ENCODE data around the gene PIBF1.
A peak's percentile ranks its signal among the peaks of the same experiment; 100 is the strongest.

PIBF1 gene

GRCh38 chr13:72983085-72983768 lies 201.3 kb downstream of the PIBF1 start:
- Mint-ChIP-seq H3K36me3 (ENCODE audit: low read depth) (no peaks in the 10 kb centered on the region), H3K4me3 (no peak overlapping the region), H3K27ac (no peak overlapping the region), H3K27me3 (no peaks in the 10 kb centered on the region), H3K4me1 (ENCODE audit: low read depth) (no peaks in the 10 kb centered on the region), H3K9me3 (no peaks in the 10 kb centered on the region)
- intact Hi-C loops (cut with micrococcal nuclease): no loop called here

- Mint-ChIP-seq H3K36me3 (ENCODE audit: low read depth) (no peaks in the 10 kb centered on the region), H3K27ac (no peak overlapping the region), H3K4me3 (no peak overlapping the region), H3K9me3 (no peaks in the 10 kb centered on the region), H3K27me3 (no peaks in the 10 kb centered on the region), H3K4me1 (ENCODE audit: low read depth) (peaks cover 5% of the 10 kb centered on the region)
- intact Hi-C loops (cut with micrococcal nuclease): no loop called here
Observed at GRCh38 chr13:72985610-72986009, 203.7 kb downstream of the PIBF1 start.

DNA sequence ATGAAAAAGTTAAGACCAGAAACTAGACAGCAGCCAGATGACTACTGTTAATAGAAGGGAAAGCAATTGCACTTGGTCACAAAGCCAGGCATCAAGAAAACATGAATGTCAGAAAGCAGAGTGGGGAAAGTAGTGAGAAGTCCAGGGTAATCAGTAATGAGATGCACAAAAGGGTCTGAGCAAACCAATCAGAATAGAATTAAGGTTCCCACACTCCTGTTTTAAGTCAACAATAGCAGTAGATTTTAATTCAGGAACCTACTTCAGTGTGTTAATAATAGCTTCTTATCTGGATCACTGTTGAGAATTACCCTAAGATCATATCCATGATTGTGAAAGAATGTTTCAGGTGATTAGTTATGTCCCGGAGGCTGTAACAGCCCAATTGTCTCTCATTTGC lies 204.3 kb downstream of the PIBF1 start:
- H3K36me3 Mint-ChIP-seq (ENCODE audit: low read depth): no peaks in the 10 kb centered on the region
- H3K4me1 Mint-ChIP-seq (ENCODE audit: low read depth): peaks cover 5% of the 10 kb centered on the region
- H3K27me3 Mint-ChIP-seq: no peaks in the 10 kb centered on the region
- no peaks in the 10 kb centered on the region for H3K9me3 Mint-ChIP-seq
- H3K4me3 Mint-ChIP-seq: no peak overlapping the region
- intact Hi-C loops (cut with micrococcal nuclease): no loop called here
- H3K27ac Mint-ChIP-seq: no peak overlapping the region

GRCh38 chr13:72990953-72991352 lies 209.0 kb downstream of the PIBF1 start:
- intact Hi-C loops (cut with micrococcal nuclease): no loop called here
- Mint-ChIP-seq H3K27me3 (no peaks in the 10 kb centered on the region), H3K4me3 (no peak overlapping the region), H3K27ac (no peak overlapping the region), H3K4me1 (ENCODE audit: low read depth) (peaks cover 5% of the 10 kb centered on the region), H3K9me3 (no peaks in the 10 kb centered on the region), H3K36me3 (ENCODE audit: low read depth) (peaks cover 6% of the 10 kb centered on the region)

DNA sequence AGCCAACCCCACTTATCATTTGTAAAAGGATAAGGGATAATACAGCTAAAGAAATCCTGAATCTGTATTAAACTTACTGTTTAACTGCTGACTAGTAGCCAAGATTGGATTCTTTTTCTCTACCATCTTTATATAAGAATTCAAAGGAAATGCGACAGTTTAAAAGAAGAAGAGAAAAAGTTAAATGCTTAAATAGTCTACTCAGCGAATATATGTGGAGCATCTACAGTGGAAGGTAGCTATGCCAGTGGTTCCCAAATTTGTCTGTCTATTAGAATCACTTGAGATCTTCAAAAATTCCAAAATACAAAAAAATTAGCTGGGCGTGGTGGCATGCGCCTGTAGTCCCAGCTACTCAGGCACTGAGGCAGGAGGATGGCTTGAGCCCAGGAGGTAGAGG lies 216.1 kb downstream of the PIBF1 start:
- H3K27ac Mint-ChIP-seq: peak overlapping the region; percentile 61
- H3K4me3 Mint-ChIP-seq: no peak overlapping the region
- intact Hi-C loops (cut with micrococcal nuclease): no loop called here
- peaks cover 10% of the 10 kb centered on the region for H3K4me1 Mint-ChIP-seq (ENCODE audit: low read depth)
- no peaks in the 10 kb centered on the region for H3K9me3 Mint-ChIP-seq
- peaks cover 15% of the 10 kb centered on the region for H3K36me3 Mint-ChIP-seq (ENCODE audit: low read depth)
- H3K27me3 Mint-ChIP-seq: no peaks in the 10 kb centered on the region

DNA sequence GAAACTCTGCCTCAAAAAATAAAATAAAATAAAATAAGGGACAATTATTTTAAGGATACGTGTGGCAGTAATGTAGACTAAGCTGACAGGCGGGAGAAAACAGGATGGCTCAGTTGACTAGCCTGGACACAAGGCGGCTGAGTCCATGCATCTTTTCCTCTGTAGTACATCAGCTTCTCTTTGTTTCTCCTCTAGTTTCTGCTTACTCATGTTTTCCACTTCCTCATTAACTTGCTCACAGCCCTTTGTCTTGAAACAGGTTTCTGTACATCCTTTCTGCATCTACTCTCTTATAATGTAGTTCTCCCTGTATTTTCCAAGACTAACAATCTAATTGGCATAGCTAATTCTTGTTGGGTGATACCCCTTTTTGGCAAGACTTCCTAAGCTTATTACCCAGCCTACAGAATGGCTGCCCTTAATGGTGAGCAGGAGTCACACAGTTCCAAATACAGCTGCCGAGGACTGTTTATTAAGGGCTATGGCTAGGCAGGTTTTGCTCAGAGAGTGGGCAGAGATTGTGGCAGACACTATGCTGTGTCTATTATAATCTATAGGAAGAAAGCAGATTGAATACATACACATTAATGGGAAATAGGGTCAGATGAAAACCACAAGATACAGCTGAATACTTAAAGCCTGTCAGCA lies 218.2 kb downstream of the PIBF1 start:
- intact Hi-C loops (cut with micrococcal nuclease): no loop called here
- H3K4me3 Mint-ChIP-seq: peak overlapping the region; percentile 24
- H3K36me3 Mint-ChIP-seq (ENCODE audit: low read depth): peaks cover 34% of the 10 kb centered on the region
- H3K9me3 Mint-ChIP-seq: no peaks in the 10 kb centered on the region
- H3K27ac Mint-ChIP-seq: peak overlapping the region; percentile 57
- peaks cover 10% of the 10 kb centered on the region for H3K4me1 Mint-ChIP-seq (ENCODE audit: low read depth)
- H3K27me3 Mint-ChIP-seq: no peaks in the 10 kb centered on the region

DNA sequence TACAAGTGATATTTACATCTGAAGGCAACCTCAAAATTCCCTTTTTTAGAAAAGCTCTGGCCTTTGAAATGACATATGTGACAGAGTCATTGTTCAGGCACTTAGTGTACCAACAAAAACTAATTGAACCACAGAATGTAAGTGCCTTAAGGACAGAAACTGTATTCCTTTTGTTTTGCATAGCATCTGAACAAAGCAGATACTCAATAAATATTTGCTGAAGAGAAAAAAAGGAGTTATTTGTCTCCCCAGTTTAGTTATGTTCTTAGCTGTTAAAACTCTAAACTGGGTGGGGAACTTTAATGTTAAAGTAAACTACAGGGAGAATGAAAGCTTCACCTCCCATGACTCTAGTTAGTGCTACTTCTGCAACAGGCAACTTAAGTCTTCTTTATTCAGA lies 220.0 kb downstream of the PIBF1 start:
- H3K4me3 Mint-ChIP-seq: no peak overlapping the region
- H3K9me3 Mint-ChIP-seq: no peaks in the 10 kb centered on the region
- intact Hi-C loops (cut with micrococcal nuclease): no loop called here
- no peak overlapping the region for H3K27ac Mint-ChIP-seq
- no peaks in the 10 kb centered on the region for H3K27me3 Mint-ChIP-seq
- H3K4me1 Mint-ChIP-seq (ENCODE audit: low read depth): peaks cover 10% of the 10 kb centered on the region
- peaks cover 34% of the 10 kb centered on the region for H3K36me3 Mint-ChIP-seq (ENCODE audit: low read depth)

DNA sequence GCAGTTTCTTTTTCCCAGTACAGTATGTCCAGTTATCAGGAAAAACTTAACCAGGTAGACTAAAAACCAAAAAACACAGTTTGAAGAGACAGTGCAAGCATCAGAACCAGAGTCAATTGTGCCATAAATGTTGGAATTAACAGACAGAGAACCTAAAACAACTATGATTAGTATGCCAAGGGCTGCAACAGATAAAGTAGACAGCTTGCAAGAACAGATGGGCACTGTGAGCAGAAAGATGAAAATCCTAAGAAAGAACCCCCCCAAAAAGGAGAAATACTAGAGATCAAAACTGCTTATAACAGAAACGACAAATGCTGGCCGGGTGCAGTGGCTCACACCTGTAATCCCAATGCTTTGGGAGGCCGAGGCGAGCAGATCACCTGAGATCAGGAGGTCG lies 229.8 kb downstream of the PIBF1 start:
- Mint-ChIP-seq H3K4me3 (no peak overlapping the region), H3K9me3 (no peaks in the 10 kb centered on the region), H3K36me3 (ENCODE audit: low read depth) (peaks cover 28% of the 10 kb centered on the region), H3K4me1 (ENCODE audit: low read depth) (no peaks in the 10 kb centered on the region), H3K27me3 (no peaks in the 10 kb centered on the region), H3K27ac (no peak overlapping the region)
- intact Hi-C loops (cut with micrococcal nuclease): no loop called here

DNA sequence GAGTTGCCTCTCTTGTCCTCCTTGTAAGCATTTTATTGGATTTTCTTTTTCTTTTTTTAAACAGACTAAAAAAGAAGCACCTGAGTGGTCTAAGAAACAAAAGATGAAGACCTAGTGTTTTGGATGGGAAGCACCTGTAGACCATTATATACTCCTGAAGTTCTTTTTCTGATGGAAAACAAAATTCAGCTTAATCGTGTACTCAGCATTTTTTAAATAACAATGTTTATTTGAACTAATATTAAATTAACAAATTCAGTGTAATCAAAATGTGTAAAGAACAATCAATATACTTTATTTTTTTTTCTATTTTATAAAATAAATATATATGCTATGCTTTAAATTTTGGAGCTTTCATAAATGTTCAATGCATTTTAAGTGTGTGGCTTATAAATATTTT lies 233.9 kb downstream of the PIBF1 start:
- Mint-ChIP-seq H3K36me3 (ENCODE audit: low read depth) (peaks cover 46% of the 10 kb centered on the region), H3K27me3 (no peaks in the 10 kb centered on the region), H3K9me3 (no peaks in the 10 kb centered on the region), H3K4me1 (ENCODE audit: low read depth) (no peaks in the 10 kb centered on the region), H3K27ac (no peak overlapping the region), H3K4me3 (no peak overlapping the region)
- intact Hi-C loops (cut with micrococcal nuclease): no loop called here

GRCh38 chr13:73018336-73018735 lies 236.4 kb downstream of the PIBF1 start:
- Mint-ChIP-seq H3K27me3 (no peaks in the 10 kb centered on the region), H3K36me3 (ENCODE audit: low read depth) (peaks cover 26% of the 10 kb centered on the region), H3K9me3 (no peaks in the 10 kb centered on the region), H3K4me1 (ENCODE audit: low read depth) (no peaks in the 10 kb centered on the region), H3K4me3 (no peak overlapping the region), H3K27ac (no peak overlapping the region)
- intact Hi-C loops (cut with micrococcal nuclease): no loop called here

GRCh38 chr13:73025217-73026012 lies 243.5 kb downstream of the PIBF1 start:
- H3K9me3 Mint-ChIP-seq: no peaks in the 10 kb centered on the region
- no peak overlapping the region for H3K4me3 Mint-ChIP-seq
- H3K27me3 Mint-ChIP-seq: no peaks in the 10 kb centered on the region
- H3K27ac Mint-ChIP-seq: no peak overlapping the region
- H3K4me1 Mint-ChIP-seq (ENCODE audit: low read depth): no peaks in the 10 kb centered on the region
- intact Hi-C loops (cut with micrococcal nuclease): no loop called here
- peaks cover 6% of the 10 kb centered on the region for H3K36me3 Mint-ChIP-seq (ENCODE audit: low read depth)

DNA sequence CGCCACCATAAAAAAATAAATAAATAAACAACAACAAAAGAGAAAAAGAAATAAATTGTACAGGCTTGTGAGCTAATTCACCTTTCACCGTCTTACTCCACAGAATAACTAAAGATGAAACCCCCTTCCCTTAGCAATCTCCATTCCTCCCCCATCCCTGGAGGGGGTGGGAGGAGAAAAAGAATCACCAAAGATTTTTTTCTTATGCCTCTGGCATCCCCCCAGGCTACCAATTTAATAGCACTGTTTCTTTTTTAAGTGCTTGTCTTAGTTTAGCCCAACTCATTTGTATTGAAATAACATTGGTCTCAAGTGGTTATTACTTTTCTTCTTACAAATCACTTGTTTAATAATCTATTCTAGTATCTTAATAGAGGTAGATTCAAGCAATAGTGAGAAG lies 253.0 kb downstream of the PIBF1 start:
- Mint-ChIP-seq H3K27me3 (no peaks in the 10 kb centered on the region), H3K27ac (no peak overlapping the region), H3K4me1 (ENCODE audit: low read depth) (no peaks in the 10 kb centered on the region), H3K4me3 (no peak overlapping the region), H3K9me3 (no peaks in the 10 kb centered on the region), H3K36me3 (ENCODE audit: low read depth) (no peaks in the 10 kb centered on the region)
- intact Hi-C loops (cut with micrococcal nuclease): no loop called here

DNA sequence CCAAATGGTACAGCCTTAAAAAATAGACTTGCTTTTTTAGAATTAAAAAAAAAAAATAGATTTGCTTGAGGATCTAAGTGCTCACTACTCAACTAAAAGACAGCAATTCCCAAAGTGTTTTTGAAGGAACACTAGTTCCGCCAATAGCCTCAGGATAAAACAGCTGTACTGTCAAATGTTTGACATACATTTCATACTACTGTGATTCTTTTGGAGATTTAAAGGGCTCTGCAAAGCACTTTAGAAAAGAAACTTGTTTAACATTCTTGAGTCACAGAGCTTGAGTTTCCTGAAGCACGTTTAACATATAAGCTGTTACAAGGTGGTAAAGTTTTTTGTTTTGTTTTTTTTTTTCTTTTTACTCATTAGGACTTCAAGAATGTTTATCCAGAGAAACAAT lies 253.7 kb downstream of the PIBF1 start:
- intact Hi-C loops (cut with micrococcal nuclease): no loop called here
- Mint-ChIP-seq H3K4me3 (no peak overlapping the region), H3K4me1 (ENCODE audit: low read depth) (no peaks in the 10 kb centered on the region), H3K27ac (no peak overlapping the region), H3K27me3 (no peaks in the 10 kb centered on the region), H3K36me3 (ENCODE audit: low read depth) (no peaks in the 10 kb centered on the region), H3K9me3 (no peaks in the 10 kb centered on the region)

DNA sequence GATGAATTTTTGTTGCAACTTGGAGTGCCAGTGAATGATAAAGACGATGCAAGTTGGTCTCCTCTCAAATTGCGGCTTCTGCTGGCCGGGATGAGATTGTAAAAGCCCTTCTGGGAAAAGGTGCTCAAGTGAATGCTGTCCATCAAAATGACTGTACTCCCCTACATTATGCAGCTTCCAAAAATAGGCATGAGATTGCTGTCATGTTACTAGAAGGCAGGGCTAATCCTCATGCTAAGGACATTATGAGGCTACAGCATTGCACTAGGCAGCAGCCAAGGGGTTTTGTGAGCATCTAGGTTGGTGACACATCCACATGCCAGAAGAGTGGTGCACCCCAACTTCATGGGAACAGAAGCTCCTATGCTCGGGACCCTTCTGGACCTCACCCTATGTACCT lies 254.6 kb downstream of the PIBF1 start:
- Mint-ChIP-seq H3K27me3 (no peaks in the 10 kb centered on the region), H3K36me3 (ENCODE audit: low read depth) (no peaks in the 10 kb centered on the region), H3K4me3 (no peak overlapping the region), H3K27ac (no peak overlapping the region), H3K9me3 (no peaks in the 10 kb centered on the region), H3K4me1 (ENCODE audit: low read depth) (no peaks in the 10 kb centered on the region)
- intact Hi-C loops (cut with micrococcal nuclease): no loop called here

Data from dendritic cell treated with granulocyte-macrophage colony-stimulating factor and Interleukin-4, amounts not matched to agents 40 ng/mL and 50 ng/mL, for 4 days (primary cell).